Right renal pelvis (tissue), 4 donors: ENCODE data around the gene GPATCH2. TPM values are rescaled to one million over a fixed set of nuclear protein-coding genes. Genes with fewer than 3 reads are reported as not detected.
"Not testable (repeated sequence)": the region's sequence is repeated elsewhere in the genome, so short reads cannot be mapped to it uniquely, and the experiment has no call there.

Experiments
- DNase-seq, 4 donors: peaks; one replicate each; pipeline ENCODE4 v3.0.0-alpha.2; 2013; ENCODE audit warnings: low read depth in 4 of 4, low spot score in 3 of 4, missing footprints in 1 of 4
- polyA plus RNA-seq, 4 donors: library from polyadenylated mRNA; unstranded; fragments of 120-200 nt; gene quantifications; one replicate each; pipeline ENCODE4 v1.2.1, GENCODE V29; 2013; ENCODE audit not compliant: insufficient read length in 4 of 4

Gene GPATCH2
- polyA plus RNA-seq, 4 donors: 24.5 to 29.3 (median 28.2) TPM

GRCh38 chr1:217379804-217380203 is 251.1 kb downstream of the GPATCH2 start:
- not testable (repeated sequence) for DNase-seq

- DNase-seq: no peak
Measured at GRCh38 chr1:217379336-217379735, 251.6 kb downstream of the GPATCH2 start.

Other genes with a start within 250 kb of the GPATCH2 start
- gene SPATA17, start 254 bp upstream of the GPATCH2 start, polyA plus RNA-seq: 10 to 100 TPM; 13.2 to 17.8 (median 15.7) TPM